Endothelial cell of hepatic sinusoid (primary cell): ENCODE results near the gene TNS4.
"Not testable (repeated sequence)": the region's sequence is repeated elsewhere in the genome, so short reads cannot be mapped to it uniquely, and the experiment has no call there.

Source experiments
- in situ Hi-C: cut with HindIII; loops from 2 replicates; pipeline ENCODE4 v1.10.0; 2017; ENCODE audit warnings: low sequenced_read_pairs

Gene TNS4

GRCh38 chr17:40501499-40501911, at the start of gene TNS4:
TNS4 (minus strand) TSS chr17:40501623; CDS start chr17:40496425, 5,198 bp downstream.
- in situ Hi-C loops, result no loop called here

GRCh38 chr17:40550608-40551007, 49.2 kb upstream of the TNS4 start:
- in situ Hi-C loops, result no loop called here

- in situ Hi-C loops, result no loop called here
These were observed 47.7 kb upstream of the TNS4 start for GRCh38 chr17:40548982-40549685.

GRCh38 chr17:40548491-40548981, 47.1 kb upstream of the TNS4 start:
- in situ Hi-C loops, result no loop called here

- in situ Hi-C loops, result no loop called here
These were observed 46.5 kb upstream of the TNS4 start for GRCh38 chr17:40547785-40548478.

GRCh38 chr17:40547079-40547784, 45.8 kb upstream of the TNS4 start:
- in situ Hi-C loops, result no loop called here

- in situ Hi-C loops, result not testable (repeated sequence)
These were observed 45.1 kb upstream of the TNS4 start for GRCh38 chr17:40546497-40546896.

GRCh38 chr17:40545660-40546059, 44.2 kb upstream of the TNS4 start:
- in situ Hi-C loops, result no loop called here

- in situ Hi-C loops, result no loop called here
These were observed 41.4 kb upstream of the TNS4 start for GRCh38 chr17:40542558-40543411.

GRCh38 chr17:40541873-40542557, 40.6 kb upstream of the TNS4 start:
- in situ Hi-C loops, result no loop called here

- in situ Hi-C loops, result no loop called here
These were observed 39.8 kb upstream of the TNS4 start for GRCh38 chr17:40541060-40541872.

GRCh38 chr17:40540448-40540847, 39.0 kb upstream of the TNS4 start:
- in situ Hi-C loops, result no loop called here

GRCh38 chr17:40539711-40540411, 38.4 kb upstream of the TNS4 start:
- in situ Hi-C loops, result no loop called here

GRCh38 chr17:40538936-40539705, 37.7 kb upstream of the TNS4 start:
- in situ Hi-C loops, result no loop called here

GRCh38 chr17:40538019-40538935, 36.9 kb upstream of the TNS4 start:
- in situ Hi-C loops, result no loop called here

- in situ Hi-C loops, result no loop called here
These were observed 35.1 kb upstream of the TNS4 start for GRCh38 chr17:40536295-40537171.
